Stimulated activated CD8-positive, alpha-beta memory T cell treated with anti-CD3 and anti-CD28 coated beads, Interleukin-7, amount 100 ng/mL, for 24 hours (primary cell): ENCODE data around the gene CATSPERB.
"Not testable (repeated sequence)": the region's sequence is repeated elsewhere in the genome, so short reads cannot be mapped to it uniquely, and the experiment has no call there.

Experiments
- DNase-seq: peaks from one replicate; pipeline ENCODE4 v3.0.0-alpha.2; 2020; ENCODE audit warnings: low read depth

Gene CATSPERB

GRCh38 chr14:91669867-91670266, 62.0 kb downstream of the CATSPERB start:
- DNase-seq = no peak

- DNase-seq = not testable (repeated sequence)
Observed at GRCh38 chr14:91667101-91667500, 64.8 kb downstream of the CATSPERB start.

- DNase-seq = no peak
Observed at GRCh38 chr14:91660790-91661189, 71.1 kb downstream of the CATSPERB start.

GRCh38 chr14:91654836-91655235, 77.0 kb downstream of the CATSPERB start:
- DNase-seq = no peak

GRCh38 chr14:91653451-91653850, 78.4 kb downstream of the CATSPERB start:
- DNase-seq = no peak

- no peak for DNase-seq
Observed at GRCh38 chr14:91649930-91650329, 82.0 kb downstream of the CATSPERB start.

- DNase-seq = no peak
Observed at GRCh38 chr14:91647856-91648255, 84.0 kb downstream of the CATSPERB start.

- DNase-seq = no peak
Observed at GRCh38 chr14:91636604-91637003, 95.3 kb downstream of the CATSPERB start.

- no peak for DNase-seq
Observed at GRCh38 chr14:91624757-91625156, 107.1 kb downstream of the CATSPERB start.

GRCh38 chr14:91614187-91614586, 117.7 kb downstream of the CATSPERB start:
- DNase-seq = no peak

- no peak for DNase-seq
Observed at GRCh38 chr14:91613459-91614112, 118.3 kb downstream of the CATSPERB start.

GRCh38 chr14:91611528-91611927, 120.4 kb downstream of the CATSPERB start:
- DNase-seq = no peak

GRCh38 chr14:91609161-91609560, 122.7 kb downstream of the CATSPERB start:
- DNase-seq = no peak

GRCh38 chr14:91607322-91608047, 124.4 kb downstream of the CATSPERB start:
- no peak for DNase-seq

GRCh38 chr14:91606851-91607250, 125.0 kb downstream of the CATSPERB start:
- DNase-seq = no peak

- DNase-seq = not testable (repeated sequence)
Observed at GRCh38 chr14:91604611-91605010, 127.3 kb downstream of the CATSPERB start.

- no peak for DNase-seq
Observed at GRCh38 chr14:91599994-91600393, 131.9 kb downstream of the CATSPERB start.

- DNase-seq = no peak
Observed at GRCh38 chr14:91595736-91596135, 136.2 kb downstream of the CATSPERB start.

GRCh38 chr14:91593957-91594356, 137.9 kb downstream of the CATSPERB start:
- not testable (repeated sequence) for DNase-seq

- DNase-seq = no peak
Observed at GRCh38 chr14:91586410-91586809, 145.5 kb downstream of the CATSPERB start.

- no peak for DNase-seq
Observed at GRCh38 chr14:91585856-91586255, 146.0 kb downstream of the CATSPERB start.

GRCh38 chr14:91582761-91583160, 149.1 kb downstream of the CATSPERB start:
- DNase-seq = no peak

- DNase-seq = no peak
Observed at GRCh38 chr14:91580876-91581577, 150.9 kb downstream of the CATSPERB start.
